Limb (tissue), 2 donors: ENCODE measurements around the gene MPST.

Source experiments
- DNase-seq, 2 donors: peaks; one replicate each; pipeline ENCODE4 v3.0.0-alpha.2; 2016; ENCODE audit errors: extremely low spot score in 2 of 2

Gene MPST

GRCh38 chr22:37000676-37001534, 18.6 kb upstream of the MPST start:
- no peak for DNase-seq

GRCh38 chr22:37001826-37002225, 17.7 kb upstream of the MPST start:
- DNase-seq, result peak in 1 of 2 donors; percentile 15

- peak in 1 of 2 donors; percentile 38 for DNase-seq
These were observed 16.9 kb upstream of the MPST start for GRCh38 chr22:37002633-37003032.

DNA sequence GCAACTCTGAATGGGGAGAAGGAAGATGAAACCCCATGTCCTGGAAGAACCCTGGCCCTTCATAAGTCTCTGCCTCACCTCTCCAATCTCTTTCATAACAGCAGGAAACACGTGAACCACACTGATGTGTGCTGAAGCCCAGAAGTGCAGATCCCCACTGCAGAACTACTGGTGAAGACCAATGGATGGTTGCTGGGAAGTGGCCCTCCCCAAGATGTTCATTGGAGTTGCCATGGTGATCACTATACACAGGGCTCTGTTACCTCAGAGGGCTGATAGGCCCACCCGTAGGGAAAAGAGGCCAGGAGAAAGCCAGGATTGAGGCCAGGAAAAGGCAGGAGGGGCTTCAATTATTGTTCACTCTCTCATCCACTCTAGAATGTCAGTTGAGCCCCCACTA, 11.9 kb upstream of the MPST start:
- DNase-seq, result no peak

DNA sequence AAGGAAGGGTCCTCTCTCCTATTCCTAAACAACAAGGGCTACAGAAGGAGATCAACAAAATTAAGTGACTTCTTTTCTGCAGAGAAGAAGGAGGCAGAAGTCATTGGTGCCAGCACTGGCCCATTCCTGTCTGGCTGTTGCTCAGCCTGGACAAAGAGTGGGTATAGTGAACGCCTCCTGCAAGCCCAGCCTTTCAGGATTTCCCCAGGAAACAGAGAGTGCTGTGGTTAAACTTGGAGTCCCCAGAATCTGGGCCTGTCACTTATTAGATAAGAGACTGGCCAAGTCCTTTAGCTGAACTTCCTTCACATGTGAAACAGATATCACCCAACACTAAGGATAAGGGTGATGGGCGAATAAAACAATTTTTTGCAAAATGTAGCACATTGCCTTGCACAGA, 11.2 kb upstream of the MPST start:
- DNase-seq, result no peak

GRCh38 chr22:37009490-37009889, 10.1 kb upstream of the MPST start:
- DNase-seq, result no peak

- DNase-seq, result no peak
These were observed 9.4 kb upstream of the MPST start for GRCh38 chr22:37010174-37010573.

GRCh38 chr22:37010976-37011375, 8.6 kb upstream of the MPST start:
- DNase-seq, result no peak

- DNase-seq, result no peak
These were observed 8.1 kb upstream of the MPST start for GRCh38 chr22:37011472-37011871.

DNA sequence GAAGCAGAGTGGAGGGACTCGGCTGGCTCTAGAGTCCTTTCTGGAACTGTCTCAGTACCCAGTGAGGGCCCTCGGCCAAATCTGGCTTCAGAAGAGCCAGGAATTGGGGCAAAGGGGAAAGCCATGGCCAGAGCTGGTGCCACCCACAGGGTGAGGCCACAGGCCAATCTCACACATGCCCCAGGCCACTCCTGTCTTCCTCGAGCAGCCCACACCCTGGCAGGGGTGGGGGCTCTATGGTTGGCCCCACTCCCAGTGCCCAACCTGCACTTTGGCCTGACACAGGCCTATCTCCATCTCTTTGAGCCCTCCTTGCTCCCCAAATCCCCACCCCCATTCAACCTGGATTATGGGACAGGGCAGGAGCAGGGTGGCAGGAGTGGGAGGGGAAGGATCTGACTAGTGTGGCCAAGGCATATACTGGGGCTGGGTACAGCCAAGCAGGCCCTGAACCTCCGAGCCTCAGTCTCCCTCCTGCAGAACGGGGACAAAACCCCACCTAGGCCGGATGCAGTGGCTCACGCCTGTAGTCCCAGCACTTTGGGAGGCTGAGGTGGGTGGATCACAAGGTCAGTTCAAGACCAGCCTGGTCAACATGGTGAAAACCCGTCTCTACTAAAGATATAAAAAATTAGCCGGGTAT, 7.2 kb upstream of the MPST start:
- DNase-seq, result no peak

GRCh38 chr22:37012956-37013355, 6.6 kb upstream of the MPST start:
- DNase-seq, result no peak

DNA sequence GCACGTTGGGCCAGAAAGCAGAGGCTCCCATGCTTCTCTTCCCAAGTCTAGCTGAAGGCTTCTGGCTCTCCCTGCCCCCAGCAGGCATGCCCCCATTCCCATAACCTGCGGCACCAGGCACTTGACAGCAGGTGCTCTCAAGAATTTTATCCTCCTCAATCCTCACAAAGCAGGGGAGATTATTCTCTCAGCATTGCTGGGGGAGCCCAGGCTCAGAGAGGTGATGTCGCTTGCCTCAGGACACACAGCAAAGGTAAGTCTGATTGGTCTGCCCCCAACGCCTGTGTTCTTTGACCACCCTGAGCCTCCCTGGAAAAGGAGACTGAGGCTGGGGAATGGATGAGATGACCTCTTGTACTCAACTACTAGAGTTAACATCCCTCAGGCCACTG, 5.1 kb upstream of the MPST start:
- DNase-seq, result no peak

DNA sequence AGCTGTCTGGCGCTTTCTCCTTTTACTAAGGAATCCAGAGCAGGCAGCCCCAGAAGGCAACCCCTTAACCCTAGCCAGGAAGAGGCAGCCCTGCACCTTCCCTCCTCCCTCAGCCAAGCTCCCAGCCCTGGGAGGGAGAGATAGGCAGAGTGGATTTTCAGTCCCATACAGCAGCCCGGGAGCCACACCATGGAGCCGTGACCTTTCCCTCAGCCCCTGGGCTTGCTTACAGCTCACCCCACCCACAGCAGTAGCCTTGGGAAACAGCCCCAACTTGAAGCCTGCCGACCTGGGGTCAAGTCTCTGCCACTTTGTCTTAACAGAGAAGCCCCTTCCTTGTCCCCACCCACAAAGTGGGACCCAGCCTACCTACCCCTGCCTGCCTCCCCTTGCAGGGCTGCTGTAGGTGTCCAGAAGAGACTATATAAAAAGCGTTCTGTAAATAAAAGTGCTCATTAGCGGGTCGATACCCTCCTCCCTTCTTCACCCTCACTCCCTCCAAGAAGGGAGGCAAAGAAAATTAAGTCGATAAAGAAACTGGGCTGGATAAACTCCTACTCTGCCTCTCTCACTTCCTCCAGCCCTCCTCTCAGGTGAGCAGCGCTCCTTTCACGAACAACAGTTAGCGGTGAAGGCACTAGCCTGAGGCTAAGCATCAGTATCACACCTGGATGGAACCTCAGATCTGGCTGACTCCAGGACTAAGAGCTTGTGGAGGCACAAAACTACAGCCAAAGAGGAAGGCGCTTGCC, 4.5 kb upstream of the MPST start:
- DNase-seq, result no peak

GRCh38 chr22:37015587-37015878, 4.0 kb upstream of the MPST start:
- no peak for DNase-seq

GRCh38 chr22:37016134-37016910, 3.2 kb upstream of the MPST start:
- DNase-seq, result no peak

GRCh38 chr22:37017356-37017755, 2.2 kb upstream of the MPST start:
- no peak for DNase-seq

- DNase-seq, result no peak
These were observed 1.3 kb upstream of the MPST start for GRCh38 chr22:37018086-37018814.

DNA sequence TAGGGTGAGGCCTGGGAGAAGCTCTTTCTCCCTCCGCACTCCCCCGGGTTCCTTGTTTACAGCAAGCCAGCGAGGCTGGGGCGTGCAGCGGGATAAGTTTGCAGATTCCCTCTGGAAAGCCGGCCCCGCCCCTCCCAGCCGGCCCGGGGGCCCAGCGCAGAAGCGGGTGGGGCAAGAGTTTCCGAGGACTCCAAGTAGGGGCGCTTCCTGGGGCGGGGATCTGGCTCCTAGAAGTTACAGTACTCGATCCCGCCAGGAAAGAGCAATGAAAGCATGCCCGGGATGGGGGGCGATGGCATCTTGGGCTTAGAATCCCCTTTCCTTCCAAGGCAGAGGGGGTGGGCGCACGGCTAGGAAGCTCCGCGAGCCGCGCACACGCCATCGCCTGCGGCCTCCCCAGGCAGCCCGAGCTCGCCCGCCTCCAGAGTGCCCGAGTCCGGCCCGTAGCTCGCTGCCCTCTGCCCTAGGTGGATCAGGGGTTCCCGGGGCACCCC, 680 bp upstream of the MPST start:
- DNase-seq, result peak; percentile 49 to 75

DNA sequence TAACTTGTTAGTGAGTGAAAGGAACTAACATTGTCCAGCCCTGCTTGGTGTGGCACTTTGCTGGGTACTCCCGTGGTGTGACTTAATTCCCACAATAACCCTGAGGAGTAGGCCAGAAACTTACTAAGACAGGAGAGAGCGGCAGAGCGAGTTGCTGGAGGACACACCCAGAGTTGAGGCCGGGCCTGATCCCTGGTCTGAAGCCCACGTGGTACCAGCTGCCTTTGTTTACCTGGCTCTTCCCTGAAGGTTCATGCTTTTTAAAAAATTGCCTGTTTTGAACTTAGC, 594 bp downstream of the MPST start:
- DNase-seq, result peak in 1 of 2 donors; percentile 22

DNA sequence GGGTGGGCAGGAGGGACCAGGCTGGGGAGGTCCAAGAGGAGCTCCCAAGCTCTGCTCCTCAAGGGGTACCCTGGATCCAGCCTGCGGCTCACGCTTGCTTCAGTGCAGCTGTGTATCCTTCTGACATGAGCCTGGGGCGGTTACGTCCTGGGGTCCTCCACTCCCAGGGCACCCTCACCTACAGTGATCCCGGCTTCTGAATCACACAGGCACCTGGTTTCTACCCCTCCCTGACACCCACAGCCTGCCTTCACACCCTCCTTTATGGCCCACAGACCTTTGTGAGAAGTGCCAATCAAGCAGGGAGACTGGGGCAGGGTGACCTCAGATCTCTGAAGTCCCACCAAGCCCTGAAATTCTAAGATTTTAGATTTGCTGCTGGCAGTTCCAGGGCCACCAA, 1.5 kb downstream of the MPST start:
- DNase-seq, result no peak
